IPS-18a (cell line): ENCODE measurements around the gene PURA.

Source experiments
- H3K27ac ChIP-seq: one replicate; pipeline ENCODE4 v1.5.1; 2013; ENCODE audit warnings: low read length
- H3K27me3 ChIP-seq: one replicate; pipeline ENCODE4 v1.6.1; 2013; ENCODE audit warnings: mild to moderate bottlenecking, low read length; ENCODE audit not compliant: control insufficient read depth, insufficient read depth
- H3K36me3 ChIP-seq: one replicate; pipeline ENCODE4 v1.6.1; 2013; ENCODE audit warnings: low read depth, low read length; ENCODE audit not compliant: control insufficient read depth
- H3K4me1 ChIP-seq: one replicate; pipeline ENCODE4 v1.6.1; 2013; ENCODE audit warnings: low read depth, low read length; ENCODE audit not compliant: control insufficient read depth
- H3K4me3 ChIP-seq: one replicate; pipeline ENCODE4 v1.5.1; 2013; ENCODE audit warnings: low read length
- H3K9ac ChIP-seq: one replicate; pipeline ENCODE4 v1.6.1; 2013; ENCODE audit warnings: mild to moderate bottlenecking, low read length, moderate library complexity
- H3K9me3 ChIP-seq: one replicate; pipeline ENCODE4 v1.6.1; 2013; ENCODE audit warnings: low read depth, low read length; ENCODE audit not compliant: control insufficient read depth

PURA gene

GRCh38 chr5:140142856-140143255 is 28.9 kb downstream of the PURA start:
- Histone ChIP-seq H3K36me3 (no peaks in the 10 kb centered on the region), H3K27ac (no peak overlapping the region), H3K9ac (no peak overlapping the region), H3K9me3 (no peaks in the 10 kb centered on the region), H3K4me1 (peaks cover 3% of the 10 kb centered on the region), H3K4me3 (no peak overlapping the region), H3K27me3 (peaks cover 35% of the 10 kb centered on the region)

- Histone ChIP-seq H3K36me3 (no peaks in the 10 kb centered on the region), H3K9ac (no peak overlapping the region), H3K4me1 (peaks cover 3% of the 10 kb centered on the region), H3K27ac (no peak overlapping the region), H3K27me3 (peaks cover 42% of the 10 kb centered on the region), H3K9me3 (no peaks in the 10 kb centered on the region), H3K4me3 (no peak overlapping the region)
These were observed 29.8 kb downstream of the PURA start for GRCh38 chr5:140143521-140144258.

- peaks cover 42% of the 10 kb centered on the region for H3K27me3 ChIP-seq
- H3K9ac ChIP-seq: no peak overlapping the region
- no peak overlapping the region for H3K4me3 ChIP-seq
- H3K36me3 ChIP-seq: no peaks in the 10 kb centered on the region
- H3K4me1 ChIP-seq: peaks cover 3% of the 10 kb centered on the region
- no peak overlapping the region for H3K27ac ChIP-seq
- no peaks in the 10 kb centered on the region for H3K9me3 ChIP-seq
These were observed 31.3 kb downstream of the PURA start for GRCh38 chr5:140145256-140145655.

GRCh38 chr5:140145818-140146522 is 32.1 kb downstream of the PURA start:
- Histone ChIP-seq H3K9ac (no peak overlapping the region), H3K27ac (no peak overlapping the region), H3K9me3 (no peaks in the 10 kb centered on the region), H3K27me3 (peaks cover 42% of the 10 kb centered on the region), H3K4me3 (peak overlapping the region; percentile 62), H3K36me3 (no peaks in the 10 kb centered on the region), H3K4me1 (peaks cover 3% of the 10 kb centered on the region)

- Histone ChIP-seq H3K4me3 (peak overlapping the region; percentile 62), H3K27me3 (peaks cover 42% of the 10 kb centered on the region), H3K4me1 (peaks cover 3% of the 10 kb centered on the region), H3K9ac (no peak overlapping the region), H3K9me3 (no peaks in the 10 kb centered on the region), H3K27ac (no peak overlapping the region), H3K36me3 (no peaks in the 10 kb centered on the region)
These were observed 32.6 kb downstream of the PURA start for GRCh38 chr5:140146523-140146842.

GRCh38 chr5:140147460-140147859 is 33.6 kb downstream of the PURA start:
- H3K9me3 ChIP-seq: no peaks in the 10 kb centered on the region
- H3K27me3 ChIP-seq: peaks cover 48% of the 10 kb centered on the region
- H3K9ac ChIP-seq: no peak overlapping the region
- H3K4me1 ChIP-seq: peaks cover 3% of the 10 kb centered on the region
- H3K4me3 ChIP-seq: no peak overlapping the region
- no peak overlapping the region for H3K27ac ChIP-seq
- H3K36me3 ChIP-seq: no peaks in the 10 kb centered on the region

GRCh38 chr5:140148508-140148907 is 34.6 kb downstream of the PURA start:
- Histone ChIP-seq H3K9ac (no peak overlapping the region), H3K4me1 (peaks cover 9% of the 10 kb centered on the region), H3K27me3 (peaks cover 58% of the 10 kb centered on the region), H3K36me3 (no peaks in the 10 kb centered on the region), H3K4me3 (no peak overlapping the region), H3K27ac (no peak overlapping the region), H3K9me3 (no peaks in the 10 kb centered on the region)

GRCh38 chr5:140150201-140150600 is 36.3 kb downstream of the PURA start:
- no peak overlapping the region for H3K9ac ChIP-seq
- no peaks in the 10 kb centered on the region for H3K36me3 ChIP-seq
- H3K9me3 ChIP-seq: no peaks in the 10 kb centered on the region
- H3K4me1 ChIP-seq: peaks cover 14% of the 10 kb centered on the region
- no peak overlapping the region for H3K4me3 ChIP-seq
- H3K27me3 ChIP-seq: peaks cover 57% of the 10 kb centered on the region
- H3K27ac ChIP-seq: no peak overlapping the region

GRCh38 chr5:140151144-140152021 is 37.5 kb downstream of the PURA start:
- peaks cover 46% of the 10 kb centered on the region for H3K27me3 ChIP-seq
- H3K9ac ChIP-seq: no peak overlapping the region
- H3K4me3 ChIP-seq: no peak overlapping the region
- no peaks in the 10 kb centered on the region for H3K36me3 ChIP-seq
- no peaks in the 10 kb centered on the region for H3K9me3 ChIP-seq
- H3K4me1 ChIP-seq: peaks cover 14% of the 10 kb centered on the region
- H3K27ac ChIP-seq: no peak overlapping the region

GRCh38 chr5:140152022-140152999 is 38.4 kb downstream of the PURA start:
- peaks cover 10% of the 10 kb centered on the region for H3K4me1 ChIP-seq
- peaks cover 36% of the 10 kb centered on the region for H3K27me3 ChIP-seq
- no peaks in the 10 kb centered on the region for H3K36me3 ChIP-seq
- no peak overlapping the region for H3K27ac ChIP-seq
- no peak overlapping the region for H3K4me3 ChIP-seq
- no peaks in the 10 kb centered on the region for H3K9me3 ChIP-seq
- H3K9ac ChIP-seq: no peak overlapping the region
